Neural progenitor cell (in vitro differentiated cells): ENCODE measurements around the gene FUCA2. TPM values are rescaled to one million over a fixed set of nuclear protein-coding genes. Genes with fewer than 3 reads are reported as not detected.

Experiments used
- DNase-seq: peaks from one replicate; pipeline ENCODE4 v3.0.0-alpha.2; 2016; ENCODE audit warnings: low spot score
- H2AFZ ChIP-seq: fragments of 200-600 bp; sonication (generic); replicated peaks from 2 replicates; pipeline ENCODE4 v1.6.1; 2016; ENCODE audit warnings: antibody characterized with exemption
- H3F3A ChIP-seq: fragments of 200-600 bp; sonication (generic); 2 replicates; pipeline ENCODE4 v1.6.1; 2016; ENCODE audit warnings: antibody characterized with exemption, low read depth
- H3K27ac ChIP-seq: fragments of 200-600 bp; sonication (generic); 2 replicates; pipeline ENCODE4 v1.5.1; 2016; ENCODE audit warnings: mild to moderate bottlenecking
- H3K27me3 ChIP-seq: fragments of 200-600 bp; sonication (generic); 2 replicates; pipeline ENCODE4 v1.6.1; 2016; ENCODE audit warnings: mild to moderate bottlenecking, moderate library complexity
- H3K36me3 ChIP-seq: fragments of 200-600 bp; sonication (generic); 2 replicates; pipeline ENCODE4 v1.5.1; 2016
- H3K4me1 ChIP-seq: fragments of 200-600 bp; sonication (generic); 2 replicates; pipeline ENCODE4 v1.6.1; 2016; ENCODE audit warnings: mixed run types
- H3K4me2 ChIP-seq: fragments of 200-600 bp; sonication (generic); 2 replicates; pipeline ENCODE4 v1.6.1; 2016
- H3K4me3 ChIP-seq: fragments of 200-600 bp; sonication (generic); 2 replicates; pipeline ENCODE4 v1.5.1; 2016
- H3K79me2 ChIP-seq: fragments of 200-600 bp; sonication (generic); 2 replicates; pipeline ENCODE4 v1.6.1; 2016; ENCODE audit warnings: low read depth
- H3K9ac ChIP-seq: fragments of 200-600 bp; sonication (generic); 2 replicates; pipeline ENCODE4 v1.6.1; 2016
- H3K9me3 ChIP-seq: fragments of 200-600 bp; sonication (generic); 2 replicates; pipeline ENCODE4 v1.5.1; 2016; ENCODE audit warnings: low read depth
- H4K20me1 ChIP-seq: fragments of 200-600 bp; sonication (generic); 2 replicates; pipeline ENCODE4 v1.6.1; 2016; ENCODE audit warnings: low read depth
- H3K27ac Mint-ChIP-seq: 3 replicates; pipeline ENCODE4 v1.8.0; 2021; ENCODE audit warnings: mixed read lengths
- H3K27me3 Mint-ChIP-seq: 2 replicates; pipeline ENCODE4 v1.8.0; 2022; ENCODE audit warnings: low read depth, mild to moderate bottlenecking, inconsistent platforms, moderate library complexity, mixed read lengths; ENCODE audit not compliant: insufficient read depth
- H3K36me3 Mint-ChIP-seq: 3 replicates; pipeline ENCODE4 v1.8.0; 2021; ENCODE audit warnings: mixed read lengths
- H3K4me1 Mint-ChIP-seq: 3 replicates; pipeline ENCODE4 v1.8.0; 2021; ENCODE audit warnings: mixed read lengths
- H3K4me3 Mint-ChIP-seq: 3 replicates; pipeline ENCODE4 v1.8.0; 2021; ENCODE audit warnings: mild to moderate bottlenecking, moderate library complexity, mixed read lengths
- H3K9me3 Mint-ChIP-seq: 3 replicates; pipeline ENCODE4 v1.8.0; 2020; ENCODE audit warnings: mixed read lengths
- EZH2 ChIP-seq: fragments of 200-600 bp; sonication (generic); IDR thresholded peaks from 2 replicates; pipeline ENCODE4 v1.6.1; 2017; ENCODE audit warnings: antibody characterized with exemption, mild to moderate bottlenecking, moderate library complexity
- EZH2phosphoT487 ChIP-seq: fragments of 200-600 bp; sonication (generic); IDR thresholded peaks from 2 replicates; pipeline ENCODE4 v1.6.1; 2017; ENCODE audit warnings: antibody characterized with exemption
- total RNA-seq: library from RNA; depleted of rRNA; stranded (reverse); fragments of >200 nt; gene quantifications from 2 replicates; pipeline ENCODE4 v1.2.3, GENCODE V29; 2015; ENCODE audit warnings: low replicate concordance
- TF ChIP-seq, protein P1 (sequence below): fragments of 200-600 bp; sonication (generic); IDR thresholded peaks from 2 replicates; pipeline ENCODE4 v1.5.1; 2017; ENCODE audit warnings: antibody characterized with exemption, mild to moderate bottlenecking

FUCA2 gene
- total RNA-seq, 1 donor from 2014 or later, result 37.4 TPM

- H3K4me3 ChIP-seq, result no peak overlapping the region
- no peaks in the 10 kb centered on the region for H3K27me3 Mint-ChIP-seq
- H3K4me1 ChIP-seq, result no peaks in the 10 kb centered on the region
- no peaks in the 10 kb centered on the region for H4K20me1 ChIP-seq
- no peaks in the 10 kb centered on the region for H3K9me3 ChIP-seq
- no peaks in the 10 kb centered on the region for H3K27me3 ChIP-seq
- no peak overlapping the region for H3K9ac ChIP-seq
- H3K4me3 Mint-ChIP-seq, result no peak overlapping the region
- H3K36me3 Mint-ChIP-seq, result no peaks in the 10 kb centered on the region
- H3K4me2 ChIP-seq, result no peak overlapping the region
- no peaks in the 10 kb centered on the region for H3K79me2 ChIP-seq
- no peak for DNase-seq
- H3K9me3 Mint-ChIP-seq, result no peaks in the 10 kb centered on the region
- H3K4me1 Mint-ChIP-seq, result peaks cover 12% of the 10 kb centered on the region
- TF ChIP-seq EZH2phosphoT487, result no peak
- TF ChIP-seq EZH2, result no peak
- TF ChIP-seq, protein P1, sequence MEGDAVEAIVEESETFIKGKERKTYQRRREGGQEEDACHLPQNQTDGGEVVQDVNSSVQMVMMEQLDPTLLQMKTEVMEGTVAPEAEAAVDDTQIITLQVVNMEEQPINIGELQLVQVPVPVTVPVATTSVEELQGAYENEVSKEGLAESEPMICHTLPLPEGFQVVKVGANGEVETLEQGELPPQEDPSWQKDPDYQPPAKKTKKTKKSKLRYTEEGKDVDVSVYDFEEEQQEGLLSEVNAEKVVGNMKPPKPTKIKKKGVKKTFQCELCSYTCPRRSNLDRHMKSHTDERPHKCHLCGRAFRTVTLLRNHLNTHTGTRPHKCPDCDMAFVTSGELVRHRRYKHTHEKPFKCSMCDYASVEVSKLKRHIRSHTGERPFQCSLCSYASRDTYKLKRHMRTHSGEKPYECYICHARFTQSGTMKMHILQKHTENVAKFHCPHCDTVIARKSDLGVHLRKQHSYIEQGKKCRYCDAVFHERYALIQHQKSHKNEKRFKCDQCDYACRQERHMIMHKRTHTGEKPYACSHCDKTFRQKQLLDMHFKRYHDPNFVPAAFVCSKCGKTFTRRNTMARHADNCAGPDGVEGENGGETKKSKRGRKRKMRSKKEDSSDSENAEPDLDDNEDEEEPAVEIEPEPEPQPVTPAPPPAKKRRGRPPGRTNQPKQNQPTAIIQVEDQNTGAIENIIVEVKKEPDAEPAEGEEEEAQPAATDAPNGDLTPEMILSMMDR, result no peak
- H3K27ac ChIP-seq, result no peak overlapping the region
- H2AFZ ChIP-seq, result no peak overlapping the region
- no peaks in the 10 kb centered on the region for H3F3A ChIP-seq
- no peaks in the 10 kb centered on the region for H3K36me3 ChIP-seq
- H3K27ac Mint-ChIP-seq, result no peak overlapping the region
Measured at GRCh38 chr6:143546599-143546998, 35.1 kb upstream of the FUCA2 start.

DNA sequence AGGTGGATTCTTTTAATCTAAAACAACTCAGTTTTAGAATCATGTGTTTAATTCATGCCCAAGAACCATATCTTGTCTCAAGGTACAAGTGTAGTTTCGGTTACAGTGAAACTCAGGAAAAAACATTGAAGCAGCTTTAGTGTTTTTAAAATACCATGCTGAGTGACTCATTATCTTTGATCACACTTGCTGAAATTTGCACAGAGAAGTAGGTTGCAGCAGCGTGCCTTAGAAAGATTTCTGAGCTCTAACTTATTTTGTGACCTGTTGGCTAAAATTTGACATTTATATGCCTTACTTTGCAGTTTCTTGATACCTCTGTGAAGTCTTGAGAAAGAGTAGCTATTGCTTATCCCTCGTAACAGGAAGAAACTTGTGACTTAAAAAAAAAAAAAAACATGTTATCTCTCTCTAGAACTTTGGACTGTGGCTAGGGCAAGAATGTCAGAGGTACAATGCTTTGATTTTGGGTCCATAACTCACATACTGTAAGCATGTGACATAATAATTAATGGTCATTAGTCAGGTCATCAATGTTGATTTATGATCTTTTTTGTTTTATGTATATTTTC lies 34.5 kb upstream of the FUCA2 start:
- H2AFZ ChIP-seq, result no peak overlapping the region
- no peak overlapping the region for H3K27ac ChIP-seq
- no peak overlapping the region for H3K4me3 ChIP-seq
- no peaks in the 10 kb centered on the region for H3K79me2 ChIP-seq
- H3K4me3 Mint-ChIP-seq, result no peak overlapping the region
- peaks cover 12% of the 10 kb centered on the region for H3K4me1 Mint-ChIP-seq
- no peaks in the 10 kb centered on the region for H3K36me3 Mint-ChIP-seq
- no peaks in the 10 kb centered on the region for H3K4me1 ChIP-seq
- H3K9me3 ChIP-seq, result no peaks in the 10 kb centered on the region
- no peaks in the 10 kb centered on the region for H3K27me3 ChIP-seq
- H3K36me3 ChIP-seq, result no peaks in the 10 kb centered on the region
- TF ChIP-seq EZH2 (no peak), EZH2phosphoT487 (no peak)
- TF ChIP-seq, protein P1, result no peak
- H3K27ac Mint-ChIP-seq, result no peak overlapping the region
- no peaks in the 10 kb centered on the region for H4K20me1 ChIP-seq
- H3K9me3 Mint-ChIP-seq, result no peaks in the 10 kb centered on the region
- no peak for DNase-seq
- no peak overlapping the region for H3K4me2 ChIP-seq
- H3F3A ChIP-seq, result no peaks in the 10 kb centered on the region
- H3K9ac ChIP-seq, result no peak overlapping the region
- H3K27me3 Mint-ChIP-seq, result no peaks in the 10 kb centered on the region

DNA sequence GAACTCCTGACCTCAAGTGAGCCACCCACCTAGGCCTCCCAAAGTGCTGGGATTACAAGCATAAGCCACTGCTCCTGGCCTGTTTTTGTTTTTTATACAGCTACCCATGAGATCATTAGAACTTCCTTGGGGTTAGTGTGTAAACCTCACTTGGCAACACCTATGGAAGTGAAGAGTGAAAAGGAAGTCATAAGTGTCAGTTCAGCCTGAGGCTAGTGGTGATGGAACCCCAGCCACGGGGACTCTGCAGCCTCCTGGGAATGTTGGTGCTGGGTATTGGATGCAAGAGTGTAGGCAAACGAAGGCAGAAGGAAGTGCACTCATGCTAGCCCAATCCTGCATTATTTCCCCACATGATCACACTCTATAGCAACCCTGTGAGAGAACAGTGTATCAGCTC lies 33.6 kb upstream of the FUCA2 start:
- Histone ChIP-seq H3K4me3 (no peak overlapping the region), H3K4me1 (no peaks in the 10 kb centered on the region), H3K36me3 (no peaks in the 10 kb centered on the region), H3K9me3 (no peaks in the 10 kb centered on the region), H3F3A (no peaks in the 10 kb centered on the region), H3K27ac (no peak overlapping the region), H3K79me2 (no peaks in the 10 kb centered on the region), H3K27me3 (peaks cover under 1% of the 10 kb centered on the region), H4K20me1 (no peaks in the 10 kb centered on the region), H3K4me2 (no peak overlapping the region), H3K9ac (no peak overlapping the region), H2AFZ (no peak overlapping the region)
- TF ChIP-seq EZH2 (no peak), EZH2phosphoT487 (no peak)
- TF ChIP-seq, protein P1, result no peak
- no peak for DNase-seq
- no peaks in the 10 kb centered on the region for H3K9me3 Mint-ChIP-seq
- peaks cover 12% of the 10 kb centered on the region for H3K4me1 Mint-ChIP-seq
- no peak overlapping the region for H3K27ac Mint-ChIP-seq
- H3K36me3 Mint-ChIP-seq, result no peaks in the 10 kb centered on the region
- no peak overlapping the region for H3K4me3 Mint-ChIP-seq
- no peaks in the 10 kb centered on the region for H3K27me3 Mint-ChIP-seq
